Adipocyte (in vitro differentiated cells): ENCODE data around the gene FMO3.

Experiments used
- DNase-seq: peaks from one replicate; pipeline ENCODE4 v3.0.0-alpha.2; 2015; ENCODE audit warnings: low read depth
- H3K27me3 ChIP-seq: replicated peaks from 2 replicates; pipeline ENCODE4 v1.7.0; 2013; ENCODE audit warnings: mild to moderate bottlenecking, low read length, moderate library complexity; ENCODE audit not compliant: control insufficient read depth, insufficient read depth
- H3K36me3 ChIP-seq: 2 replicates; pipeline ENCODE4 v1.7.0; 2013; ENCODE audit warnings: low read length, mild to moderate bottlenecking, moderate library complexity; ENCODE audit not compliant: control insufficient read depth, insufficient read depth, severe bottlenecking
- H3K4me1 ChIP-seq: 2 replicates; pipeline ENCODE4 v1.7.0; 2013; ENCODE audit warnings: mild to moderate bottlenecking, low read length, moderate library complexity; ENCODE audit not compliant: control insufficient read depth, insufficient read depth
- H3K4me3 ChIP-seq: 2 replicates; pipeline ENCODE4 v1.7.0; 2013; ENCODE audit warnings: mild to moderate bottlenecking, low read length, moderate library complexity
- H3K9ac ChIP-seq: 2 replicates; pipeline ENCODE4 v1.7.0; 2013; ENCODE audit warnings: mild to moderate bottlenecking, low read length, moderate library complexity
- H3K9me3 ChIP-seq: 2 replicates; pipeline ENCODE4 v1.7.0; 2013; ENCODE audit warnings: mild to moderate bottlenecking, low read length, moderate library complexity; ENCODE audit not compliant: control insufficient read depth

Gene FMO3

DNA sequence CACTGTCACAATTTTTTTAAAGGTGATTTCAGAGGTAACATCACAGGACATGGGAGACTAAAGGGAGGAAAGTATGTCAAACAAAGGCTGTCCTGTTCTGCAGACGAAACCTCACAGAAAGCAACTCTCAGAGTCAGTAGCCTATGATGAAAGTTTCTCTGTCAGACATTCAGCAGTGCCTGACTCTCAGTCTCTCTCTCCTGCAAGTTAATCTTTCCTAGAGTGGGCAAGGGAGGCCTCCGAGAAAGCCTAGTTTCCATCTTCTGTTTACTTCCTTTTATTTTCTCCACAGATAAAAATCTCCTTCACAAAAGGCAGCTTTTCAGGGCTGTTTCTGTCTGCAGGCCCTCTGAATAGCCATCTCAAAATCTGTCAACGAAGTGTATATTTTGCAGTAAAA is 69.5 kb downstream of the FMO3 start:
- Histone ChIP-seq H3K27me3 (no peaks in the 10 kb centered on the region), H3K4me1 (peaks cover 12% of the 10 kb centered on the region), H3K9ac (no peak overlapping the region), H3K4me3 (no peak overlapping the region), H3K36me3 (no peaks in the 10 kb centered on the region), H3K9me3 (no peaks in the 10 kb centered on the region)
- DNase-seq, result no peak

GRCh38 chr1:171160639-171161354 is 70.1 kb downstream of the FMO3 start:
- Histone ChIP-seq H3K27me3 (no peaks in the 10 kb centered on the region), H3K4me3 (no peak overlapping the region), H3K36me3 (no peaks in the 10 kb centered on the region), H3K9ac (no peak overlapping the region), H3K9me3 (no peaks in the 10 kb centered on the region), H3K4me1 (peaks cover 12% of the 10 kb centered on the region)
- no peak for DNase-seq

DNA sequence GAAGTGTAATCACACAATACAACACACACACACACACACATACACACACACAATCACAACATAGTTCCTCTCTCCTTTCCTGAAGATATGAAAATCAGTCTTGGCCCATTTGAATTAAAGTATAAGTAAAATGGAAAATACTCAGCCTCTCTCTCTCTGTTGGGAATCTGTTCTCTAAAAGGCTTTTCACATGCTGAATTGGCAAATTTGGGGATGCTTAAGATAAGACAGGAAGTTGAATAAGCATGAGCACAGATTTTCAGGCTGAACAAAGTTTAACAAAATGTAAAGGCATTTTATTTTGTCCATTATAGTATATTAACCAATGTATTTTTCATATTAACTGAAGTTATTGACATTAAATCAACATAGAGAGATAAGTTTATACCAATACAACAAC is 70.7 kb downstream of the FMO3 start:
- no peak for DNase-seq
- no peak overlapping the region for H3K9ac ChIP-seq
- H3K4me1 ChIP-seq, result peaks cover 12% of the 10 kb centered on the region
- H3K4me3 ChIP-seq, result no peak overlapping the region
- no peaks in the 10 kb centered on the region for H3K27me3 ChIP-seq
- H3K36me3 ChIP-seq, result no peaks in the 10 kb centered on the region
- no peaks in the 10 kb centered on the region for H3K9me3 ChIP-seq

DNA sequence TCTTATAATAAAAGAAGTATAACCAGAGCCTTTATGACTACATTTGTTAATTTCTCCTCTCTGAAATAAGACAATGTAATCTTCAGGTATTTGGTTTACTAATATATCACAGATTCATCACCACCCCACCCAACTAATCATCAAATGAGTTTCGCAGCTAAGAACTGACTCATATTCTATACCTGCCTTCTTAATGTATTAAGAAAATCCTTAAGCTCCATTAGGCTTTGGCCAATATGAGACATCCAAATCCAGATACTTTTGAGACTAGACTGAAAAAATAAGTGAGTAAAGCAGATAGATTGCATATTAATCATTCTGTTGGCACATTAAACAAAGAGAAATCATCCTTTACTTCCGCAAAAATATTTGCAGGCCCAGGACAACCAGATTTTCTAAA is 75.7 kb downstream of the FMO3 start:
- Histone ChIP-seq H3K27me3 (no peaks in the 10 kb centered on the region), H3K4me3 (no peak overlapping the region), H3K36me3 (no peaks in the 10 kb centered on the region), H3K4me1 (no peaks in the 10 kb centered on the region), H3K9me3 (no peaks in the 10 kb centered on the region), H3K9ac (no peak overlapping the region)
- DNase-seq, result no peak
